Heart right ventricle (tissue), 16 donors: ENCODE results near the gene ALAD. TPM values are rescaled to one million over a fixed set of nuclear protein-coding genes. Genes with fewer than 3 reads are reported as not detected.
A peak's percentile ranks its signal among the peaks of the same experiment; 100 is the strongest.

Experiments used
- ATAC-seq, 8 donors: fragments of 200-7000 bp; cut with Tn5 transposase; one replicate each; pipeline ENCODE4 v1.9.1; 2020; ENCODE audit warnings: mild to moderate bottlenecking in 8 of 8, moderate library complexity in 8 of 8, moderate number of reproducible peaks in 1 of 8
- DNase-seq, 2 donors: peaks; one replicate each; pipeline ENCODE4 v3.0.0-alpha.2; 2020
- H3K27ac ChIP-seq, 10 donors: fragments of 200-600 bp; sonication (generic) in 2 of 10; one replicate each; pipeline versions ENCODE4 v1.5.0 to v1.8.0; 2020 to 2022; ENCODE audit warnings: mild to moderate bottlenecking in 3 of 10
- H3K27me3 ChIP-seq, 7 donors: fragments of 200-600 bp; one replicate each; pipeline ENCODE4 v1.8.0; 2021 to 2022; ENCODE audit warnings: mild to moderate bottlenecking in 2 of 7
- H3K36me3 ChIP-seq, 9 donors: fragments of 200-600 bp; sonication (generic) in 1 of 9; one replicate each; pipeline versions ENCODE4 v1.5.0 to v1.8.0; 2020 to 2022; ENCODE audit warnings: mild to moderate bottlenecking in 2 of 9
- H3K4me1 ChIP-seq, 9 donors: fragments of 200-600 bp; sonication (generic) in 1 of 9; one replicate each; pipeline versions ENCODE4 v1.5.0 to v1.8.0; 2020 to 2022; ENCODE audit warnings: mild to moderate bottlenecking in 4 of 9
- H3K4me3 ChIP-seq, 10 donors: fragments of 200-600 bp; sonication (generic) in 2 of 10; one replicate each; pipeline versions ENCODE4 v1.5.0 to v1.8.0; 2020 to 2022; ENCODE audit warnings: mild to moderate bottlenecking in 7 of 10, moderate library complexity in 2 of 10
- H3K9me3 ChIP-seq, 11 donors: fragments of 200-600 bp in 10 of 11; sonication (generic) in 2 of 11; one replicate each; pipeline versions ENCODE4 v1.5.0 to v1.8.0; 2013 to 2022; ENCODE audit warnings: mild to moderate bottlenecking in 2 of 11, control low read depth in 1 of 11, moderate library complexity in 1 of 11
- CTCF ChIP-seq, 9 donors: fragments of 200-600 bp; sonication (generic) in 2 of 9; IDR thresholded peaks; one replicate each; pipeline versions ENCODE4 v1.5.0 to v1.8.0; 2021 to 2022; ENCODE audit warnings: antibody characterized with exemption in 9 of 9, mild to moderate bottlenecking in 5 of 9, moderate library complexity in 1 of 9
- WGBS, 2 donors: extraction: QIAGEN DNeasy Blood & Tissue Kit; methylation state at CpG; one replicate each; pipeline ENCODE4 v1.1.7; 2013; ENCODE audit warnings: inconsistent platforms in 1 of 2; 5-methylcytosine and 5-hydroxymethylcytosine counted together
- intact Hi-C, 10 donors: fragments of 100-400 bp; cut with DNase I; formaldehyde crosslinking; loops; one replicate each; pipeline versions ENCODE4 v1.11.1 to v1.14.2; 2022
- polyA plus RNA-seq, 2 donors: library from polyadenylated mRNA; stranded (reverse); fragments of 200-250 nt; gene quantifications; one replicate each; pipeline ENCODE4 v1.2.3, GENCODE V29; 2013
- total RNA-seq, 10 donors: library from RNA; stranded (reverse); fragmentation: NEBNext Ultra II Directional in 3 of 10; extraction: Animal tissue kit (Norgen Biotek cat#: 25700) in 3 of 10; gene quantifications; one replicate each; pipeline versions ENCODE4 v1.2.1 to v1.2.4, GENCODE V29; 2021 to 2023
- donor health status: Arrhythmogenic right ventricular cardiomyopathy.
- donor health status: ischemic (EF 13 %, LVEDD 7.1; RV severe dilation, severe dysfunction).
- donor health status: healthy with polysubstance abuse.
- donor health status: DM: no; HTN: yes; CAD: no.
- donor health status: DM: no; HTN: no; CAD: no.
- donor health status: ischemic (EF 25% LVEDD 6.9; RV normal size, moderate dysfunction).
- donor health status: ischemic (EF 25% LVEDD 5.7; RV mildly dilated, moderate dysfunction).
- donor health status: healthy.
- donor health status: DM: yes; HTN: yes; CAD: no.
- donor health status: Ischemic cardiomyopathy.
- donor health status: ischemic (EF 35%, LVEDD 5.7; RV mildly dilated, moderate dysfunction).
- donor health status: nonischemic (EF 11% LVEDD 7.7; RV severe dilation, severe dysfunction).
- donor health status: DM: yes; HTN: yes; CAD: no.
- donor health status: PGD.
- donor health status: ischemic (EF 29% LVEDD 5.4; RV normal size, mild dysfunction).
- donor health status: nonischemic (EF 23%, LVEDD 6.1; RV moderate dilation, normal function).

Gene ALAD
- total and polyA plus RNA-seq, 12 donors: 48.4 to 239 (median 93.2) TPM

- 91 to 94% methylated on average over 7 of the region's 7 CpGs for WGBS, 2 donors
- ATAC-seq: no peak
- H3K36me3 ChIP-seq: peaks cover 0 to 76% (median 40%) of the 10 kb centered on the region in 9 donors
- H3K27ac ChIP-seq: no peak overlapping the region
- no peak for DNase-seq
- H3K27me3 ChIP-seq: no peaks in the 10 kb centered on the region
- TF ChIP-seq CTCF (IDR thresholded peaks at IDR 0.05): no peak
- H3K4me3 ChIP-seq: no peak overlapping the region
- no peaks in the 10 kb centered on the region for H3K9me3 ChIP-seq
- intact Hi-C loops: no loop called here
- H3K4me1 ChIP-seq: peaks cover 0 to 18% (median 7%) of the 10 kb centered on the region in 9 donors
Measured at GRCh38 chr9:113393281-113393680, 7.8 kb downstream of the ALAD start.

- Histone ChIP-seq H3K27me3 (no peaks in the 10 kb centered on the region), H3K9me3 (no peaks in the 10 kb centered on the region), H3K27ac (no peak overlapping the region), H3K4me3 (no peak overlapping the region), H3K36me3 (peaks cover 0 to 89% (median 52%) of the 10 kb centered on the region in 9 donors), H3K4me1 (peaks cover 0 to 6% (median 0%) of the 10 kb centered on the region in 9 donors)
- no peak for TF ChIP-seq CTCF (IDR thresholded peaks at IDR 0.05)
- ATAC-seq: no peak
- 91 to 95% methylated on average over 7 of the region's 7 CpGs for WGBS, 2 donors
- no peak for DNase-seq
- intact Hi-C loops: no loop called here
Measured at GRCh38 chr9:113391917-113392316, 9.2 kb downstream of the ALAD start.

GRCh38 chr9:113390192-113390960, 10.7 kb downstream of the ALAD start:
- no peak overlapping the region for H3K27ac ChIP-seq
- H3K27me3 ChIP-seq: no peaks in the 10 kb centered on the region
- H3K9me3 ChIP-seq: no peaks in the 10 kb centered on the region
- ATAC-seq (peak in 2 of 8 donors; percentile 24 to 35), DNase-seq (no peak)
- no peak overlapping the region for H3K4me3 ChIP-seq
- H3K4me1 ChIP-seq: no peaks in the 10 kb centered on the region
- intact Hi-C loops: no loop called here
- 94 to 95% methylated on average over 17 of the region's 17 CpGs for WGBS, 2 donors
- no peak for TF ChIP-seq CTCF (IDR thresholded peaks at IDR 0.05)
- peaks cover 0 to 95% (median 52%) of the 10 kb centered on the region in 9 donors for H3K36me3 ChIP-seq

- no peak for DNase-seq
- intact Hi-C loops: no loop called here
Measured at GRCh38 chr9:113389451-113389850, 11.6 kb downstream of the ALAD start.

More at GRCh38 chr9:113389451-113389850, 11.6 kb downstream of the ALAD start:
- H3K4me3 ChIP-seq: no peak overlapping the region
- no peak overlapping the region for H3K27ac ChIP-seq
- no peaks in the 10 kb centered on the region for H3K27me3 ChIP-seq
- peaks cover 0 to 86% (median 52%) of the 10 kb centered on the region in 9 donors for H3K36me3 ChIP-seq
- no peaks in the 10 kb centered on the region for H3K4me1 ChIP-seq
- WGBS, 2 donors: 91 to 94% methylated on average over 11 of the region's 11 CpGs
- no peaks in the 10 kb centered on the region for H3K9me3 ChIP-seq
- no peak for TF ChIP-seq CTCF (IDR thresholded peaks at IDR 0.05)
- no peak for ATAC-seq
